Thoracic aorta (tissue), 2 donors: ENCODE results near the gene PTPN14. TPM values are rescaled to one million over a fixed set of nuclear protein-coding genes. Genes with fewer than 3 reads are reported as not detected.

Experiments used
- ATAC-seq: fragments of 150-250 bp; one replicate; pipeline ENCODE4 v1.8.0; 2017; ENCODE audit warnings: low read depth; ENCODE audit not compliant: insufficient number of reproducible peaks, low FRiP score
- DNase-seq: peaks from one replicate; pipeline ENCODE4 v3.0.0-alpha.2; 2020; ENCODE audit warnings: low spot score
- H3K27ac ChIP-seq, 2 donors: fragments of 200-600 bp; sonication (generic); 1 replicate in 1 of 2; 2 replicates in 1 of 2; pipeline ENCODE4 v1.5.1; 2016; ENCODE audit warnings: mild to moderate bottlenecking in 2 of 2, moderate library complexity in 2 of 2
- H3K27me3 ChIP-seq: fragments of 200-600 bp; sonication (generic); replicated peaks from 2 replicates; pipeline ENCODE4 v1.6.0; 2016; ENCODE audit warnings: mild to moderate bottlenecking; ENCODE audit not compliant: insufficient read depth
- H3K36me3 ChIP-seq: fragments of 200-600 bp; sonication (generic); one replicate; pipeline ENCODE4 v1.5.1; 2016
- H3K4me1 ChIP-seq, 2 donors: fragments of 200-600 bp; sonication (generic); 1 replicate in 1 of 2; 2 replicates in 1 of 2; pipeline versions ENCODE4 v1.5.1 to v1.6.0; 2016; ENCODE audit warnings: low read depth in 2 of 2, mild to moderate bottlenecking in 1 of 2; ENCODE audit not compliant: control insufficient read depth in 1 of 2
- H3K4me3 ChIP-seq: fragments of 200-600 bp; sonication (generic); 2 replicates; pipeline ENCODE4 v1.5.1; 2016; ENCODE audit warnings: mild to moderate bottlenecking
- H3K9me3 ChIP-seq: fragments of 200-600 bp; sonication (generic); 2 replicates; pipeline ENCODE4 v1.5.1; 2016
- CTCF ChIP-seq: fragments of 200-600 bp; sonication (generic); IDR thresholded peaks from one replicate; pipeline ENCODE4 v1.5.1; 2019; ENCODE audit warnings: antibody characterized with exemption
- total RNA-seq, 2 donors: library from RNA; depleted of rRNA; stranded (reverse); fragments of >200 nt; gene quantifications; one replicate each; pipeline versions ENCODE4 v1.1.0 to v1.2.3, GENCODE V29; 2016

The PTPN14 gene
- total RNA-seq, 2 donors from 2014 or later, result 33.3 to 63.8 TPM

- no peaks in the 10 kb centered on the region for H3K27me3 ChIP-seq
- H3K27ac ChIP-seq, result no peak overlapping the region
- no peak overlapping the region for H3K4me3 ChIP-seq
- ATAC-seq, result no peak
- no peak for TF ChIP-seq CTCF
- H3K36me3 ChIP-seq, result no peaks in the 10 kb centered on the region
- H3K9me3 ChIP-seq, result no peaks in the 10 kb centered on the region
- H3K4me1 ChIP-seq, result peaks cover 0 to 9% of the 10 kb centered on the region in 2 donors
- DNase-seq, result no peak
Measured at GRCh38 chr1:214541693-214542092, 9.7 kb downstream of the PTPN14 start.

GRCh38 chr1:214541206-214541605 is 10.2 kb downstream of the PTPN14 start:
- no peak for TF ChIP-seq CTCF
- no peaks in the 10 kb centered on the region for H3K36me3 ChIP-seq
- H3K27ac ChIP-seq, result no peak overlapping the region
- H3K4me3 ChIP-seq, result no peak overlapping the region
- H3K4me1 ChIP-seq, result peaks cover 0 to 9% of the 10 kb centered on the region in 2 donors
- no peaks in the 10 kb centered on the region for H3K27me3 ChIP-seq
- H3K9me3 ChIP-seq, result no peaks in the 10 kb centered on the region
- ATAC-seq (no peak), DNase-seq (no peak)

GRCh38 chr1:214540324-214540723 is 11.1 kb downstream of the PTPN14 start:
- Histone ChIP-seq H3K27me3 (no peaks in the 10 kb centered on the region), H3K27ac (no peak overlapping the region), H3K4me1 (peaks cover 0 to 9% of the 10 kb centered on the region in 2 donors), H3K4me3 (no peak overlapping the region), H3K36me3 (no peaks in the 10 kb centered on the region), H3K9me3 (no peaks in the 10 kb centered on the region)
- no peak for TF ChIP-seq CTCF
- ATAC-seq, result no peak
- no peak for DNase-seq

GRCh38 chr1:214538496-214538895 is 12.9 kb downstream of the PTPN14 start:
- DNase-seq, result no peak
- H3K4me1 ChIP-seq, result peaks cover 0 to 9% of the 10 kb centered on the region in 2 donors
- TF ChIP-seq CTCF, result no peak
- no peak overlapping the region for H3K4me3 ChIP-seq
- H3K27me3 ChIP-seq, result no peaks in the 10 kb centered on the region
- no peaks in the 10 kb centered on the region for H3K9me3 ChIP-seq
- no peak overlapping the region for H3K27ac ChIP-seq
- no peak for ATAC-seq
- H3K36me3 ChIP-seq, result no peaks in the 10 kb centered on the region

GRCh38 chr1:214537872-214538473 is 13.4 kb downstream of the PTPN14 start:
- DNase-seq (no peak), ATAC-seq (no peak)
- no peak overlapping the region for H3K4me3 ChIP-seq
- no peaks in the 10 kb centered on the region for H3K36me3 ChIP-seq
- no peak for TF ChIP-seq CTCF
- no peak overlapping the region for H3K27ac ChIP-seq
- no peaks in the 10 kb centered on the region for H3K27me3 ChIP-seq
- no peaks in the 10 kb centered on the region for H3K9me3 ChIP-seq
- peaks cover 0 to 9% of the 10 kb centered on the region in 2 donors for H3K4me1 ChIP-seq
